GM19372 (cell line): Measurements from ENCODE around the gene FOSL2.
A peak's percentile ranks its signal among the peaks of the same experiment; 100 is the strongest.

Source experiments
- ATAC-seq: cut with Tn5 transposase; IDR thresholded peaks from one replicate; pipeline ENCODE4 v1.9.1; 2021; ENCODE audit warnings: mild to moderate bottlenecking, low read depth, moderate library complexity; ENCODE audit not compliant: unreplicated experiment

Gene FOSL2

DNA sequence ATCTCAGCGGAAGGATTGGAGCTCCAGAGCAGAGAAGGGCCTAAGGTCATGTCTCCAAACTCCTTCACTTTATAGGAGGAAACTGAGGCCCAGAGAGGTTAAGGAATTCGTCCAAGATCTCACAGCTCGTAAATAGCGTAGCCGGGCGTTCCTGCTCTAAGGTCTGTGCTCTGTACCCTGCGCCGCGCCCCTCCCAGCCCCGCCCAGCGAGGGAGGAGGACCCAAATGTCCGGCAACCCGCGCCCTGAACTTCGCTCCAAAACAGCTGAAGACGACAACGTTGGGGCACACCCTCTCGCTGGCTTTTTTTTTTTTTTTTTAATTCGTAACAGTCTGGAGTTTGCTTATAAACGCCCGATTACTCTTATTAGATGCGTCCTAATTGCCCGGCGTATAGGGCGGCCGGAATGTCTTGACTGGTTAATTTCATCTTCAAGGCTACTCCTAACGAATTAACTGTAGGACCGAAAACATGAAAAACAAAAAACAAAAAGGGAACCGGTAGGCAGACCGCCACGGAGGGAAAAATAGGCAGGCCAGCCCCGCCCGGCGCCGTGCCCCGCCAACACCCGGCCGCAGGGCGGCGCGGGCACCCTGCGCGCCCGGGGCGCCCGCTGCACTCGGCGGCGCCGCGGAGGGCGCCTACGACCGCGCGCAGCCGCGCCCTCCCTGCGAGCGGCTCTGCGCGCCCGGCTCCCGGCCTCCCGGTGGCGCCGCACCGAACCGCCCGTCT, 928 bp upstream of the FOSL2 start:
- peak; percentile 31 for ATAC-seq

GRCh38 chr2:28393114-28393836, 617 bp downstream of the FOSL2 start:
- ATAC-seq = no peak

GRCh38 chr2:28394331-28394877, 1.7 kb downstream of the FOSL2 start:
- no peak for ATAC-seq

DNA sequence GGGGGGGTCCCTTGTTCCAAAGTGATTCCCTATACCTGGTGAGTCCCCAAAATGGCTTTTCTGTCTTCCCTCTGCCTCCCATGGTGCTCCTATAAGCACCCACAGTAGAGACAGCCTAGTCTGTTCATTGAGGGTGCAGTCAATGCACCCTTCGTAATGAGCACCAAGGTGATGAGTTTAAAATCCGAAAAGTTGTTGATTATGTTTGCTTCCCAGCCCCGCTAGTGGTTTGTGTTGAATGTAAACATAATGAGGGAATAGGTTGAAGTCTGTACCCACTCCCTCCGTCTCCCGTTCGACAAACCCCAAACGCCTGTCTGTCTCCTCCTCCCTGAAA, 2.3 kb downstream of the FOSL2 start:
- no peak for ATAC-seq

DNA sequence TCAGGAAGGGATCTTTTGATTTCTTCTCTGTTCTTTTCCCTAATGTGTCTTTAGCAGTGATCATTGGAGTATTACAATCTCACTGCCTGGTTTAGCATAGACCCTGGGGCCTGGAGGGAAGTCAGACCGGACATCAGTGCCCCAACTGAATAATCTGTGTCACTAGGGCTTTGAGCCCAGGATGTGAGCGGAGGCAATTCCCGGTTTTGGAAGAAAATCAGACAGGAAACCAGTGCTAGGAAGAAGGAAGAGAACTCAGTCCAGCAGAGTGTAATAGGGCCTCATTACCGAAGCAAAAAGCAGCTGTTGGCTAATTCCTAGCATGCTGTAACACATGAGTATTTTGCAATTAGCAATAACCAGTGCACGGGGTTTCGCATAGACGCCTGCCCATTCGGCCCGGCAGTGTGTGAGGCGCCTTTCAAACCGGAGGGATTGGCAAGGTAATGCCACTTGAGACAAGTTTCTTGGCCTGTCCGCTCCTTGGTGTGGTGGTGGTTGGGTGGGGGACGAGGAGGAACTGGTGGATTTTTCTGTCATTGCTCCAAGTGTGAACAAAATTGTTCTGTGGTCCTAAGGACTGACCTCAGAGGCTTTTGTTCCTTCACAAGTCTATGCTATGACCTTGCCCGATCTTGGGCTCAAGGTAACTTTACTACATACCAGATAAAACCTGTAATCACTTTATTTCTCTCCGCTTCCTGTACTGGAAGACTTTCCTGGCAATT, 2.8 kb downstream of the FOSL2 start:
- ATAC-seq = no peak

DNA sequence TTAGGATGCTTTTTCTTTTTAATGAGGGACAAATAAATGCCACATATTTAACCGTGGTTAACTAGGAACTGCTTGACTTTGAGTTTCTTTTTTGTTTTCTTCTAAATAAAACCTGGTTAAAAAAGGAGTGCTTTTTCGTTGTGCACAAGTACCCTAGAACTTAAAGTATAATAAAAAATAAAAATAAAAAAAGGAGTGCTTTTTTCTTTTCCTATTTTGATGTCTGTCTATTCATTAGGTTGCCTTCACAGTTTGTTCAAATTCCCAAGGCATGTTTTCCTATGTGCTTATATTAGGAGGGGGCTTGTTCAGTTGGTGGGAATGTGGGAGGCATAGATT, 4.4 kb downstream of the FOSL2 start:
- ATAC-seq = no peak

DNA sequence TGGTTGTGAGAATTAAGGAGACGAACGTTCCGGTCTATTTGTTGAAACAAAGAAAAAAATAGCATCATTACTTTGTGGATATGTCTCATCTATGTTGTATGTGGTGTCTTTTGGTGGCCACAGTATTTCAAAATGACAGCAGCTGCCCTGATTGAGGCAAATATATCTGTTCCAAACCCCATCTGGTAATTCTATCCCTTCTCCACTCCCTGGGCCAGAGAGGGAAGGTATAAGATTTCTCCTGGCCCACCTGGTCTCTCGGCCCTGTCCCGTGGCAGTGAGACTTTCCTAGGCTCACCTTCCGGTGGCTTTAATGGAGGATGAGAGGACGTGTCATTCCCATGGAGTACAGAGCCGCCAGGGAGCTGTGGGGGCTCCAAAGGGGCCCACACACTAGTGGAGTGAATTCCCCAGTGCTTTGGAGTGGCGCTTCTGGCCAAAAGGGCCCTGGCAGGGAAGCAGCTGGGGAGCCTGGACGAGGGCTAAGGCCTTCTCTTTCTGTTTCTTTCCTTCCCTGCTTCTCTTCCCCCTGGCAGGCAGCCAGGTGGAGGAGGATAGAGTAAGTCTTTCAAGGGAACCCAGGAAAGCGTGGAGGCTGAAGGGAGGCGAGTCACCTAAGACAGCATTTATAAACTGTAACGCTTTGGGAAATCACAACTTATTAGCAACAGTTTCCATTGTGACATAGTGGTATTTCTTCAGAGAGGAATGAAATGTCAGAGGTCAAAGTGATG, 5.6 kb downstream of the FOSL2 start:
- ATAC-seq = no peak

DNA sequence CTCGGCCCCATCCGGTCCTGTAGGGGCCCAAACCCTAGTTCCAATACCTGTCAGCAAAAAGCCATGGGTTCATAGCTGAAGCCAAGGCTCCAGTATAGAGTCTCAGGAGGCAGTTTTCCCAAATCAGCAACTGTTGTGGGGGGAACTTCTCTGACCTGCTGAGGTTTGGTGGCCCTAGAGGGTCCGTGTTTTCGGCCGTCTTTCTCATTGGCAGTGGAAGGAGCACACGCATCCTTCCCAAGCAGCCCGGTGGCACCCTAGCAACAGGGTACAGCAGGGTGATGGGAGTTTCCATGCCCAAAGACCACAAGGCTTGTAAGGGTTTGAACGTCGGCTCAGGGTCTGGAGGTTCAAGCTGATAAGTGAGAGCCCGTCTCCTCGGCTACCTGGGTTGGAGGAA, 6.6 kb downstream of the FOSL2 start:
- no peak for ATAC-seq

DNA sequence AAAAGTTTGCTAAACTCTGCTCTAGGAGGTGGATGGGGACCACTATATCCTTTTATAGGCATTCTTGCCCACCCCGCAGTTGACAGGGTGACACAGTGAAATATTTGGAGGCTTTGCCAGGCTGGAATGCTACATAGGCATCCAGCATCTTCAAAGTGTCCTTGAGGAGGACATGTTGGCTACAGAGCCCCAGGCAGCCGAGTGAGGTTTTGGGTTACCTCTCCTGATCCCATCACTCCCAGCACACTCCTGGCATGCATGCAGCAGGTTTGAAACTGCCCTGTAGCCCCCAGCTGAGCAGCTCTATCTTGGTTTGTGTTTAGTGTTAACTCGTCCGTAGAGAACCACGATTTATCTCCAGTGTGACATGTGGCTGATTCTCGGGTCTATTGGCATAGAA, 7.3 kb downstream of the FOSL2 start:
- no peak for ATAC-seq

DNA sequence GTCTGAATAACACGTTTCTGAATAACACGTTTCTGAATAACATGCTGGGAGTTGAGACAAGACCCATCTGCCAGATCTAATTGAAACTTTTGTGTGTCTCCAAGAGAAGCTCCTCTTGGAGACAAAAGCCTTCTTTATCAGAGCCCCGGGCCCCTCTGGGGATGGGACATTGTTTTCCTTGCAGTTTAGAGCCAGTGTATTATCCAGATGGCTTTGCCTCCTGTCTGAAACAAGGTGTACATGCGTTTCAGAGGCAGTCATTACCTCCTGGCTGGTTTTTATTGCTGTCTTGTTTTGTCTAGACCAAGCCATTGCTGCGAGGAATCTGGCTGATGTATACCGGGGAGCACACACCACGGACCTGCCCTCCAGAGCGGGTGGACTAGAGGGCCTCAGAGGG, 7.8 kb downstream of the FOSL2 start:
- ATAC-seq = no peak

DNA sequence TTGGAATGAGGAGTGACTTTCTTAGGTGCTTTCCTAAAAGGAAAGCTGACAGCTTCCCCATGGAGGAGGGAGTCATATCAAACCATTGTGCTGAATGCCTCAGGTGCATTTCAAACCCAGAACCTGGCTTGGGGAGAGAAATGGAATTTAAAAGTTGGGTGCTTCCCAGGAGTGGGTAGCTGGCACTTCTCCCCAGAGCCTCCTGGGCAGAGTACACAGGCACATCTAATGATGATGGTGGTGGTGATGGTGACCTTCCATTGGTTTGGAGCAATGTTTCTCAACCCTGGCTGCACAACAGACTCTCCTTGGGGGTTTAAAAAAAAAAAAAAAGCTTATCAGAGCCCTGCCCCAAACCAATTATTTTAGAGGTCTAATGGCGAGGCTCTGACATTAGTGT, 8.3 kb downstream of the FOSL2 start:
- ATAC-seq = no peak

DNA sequence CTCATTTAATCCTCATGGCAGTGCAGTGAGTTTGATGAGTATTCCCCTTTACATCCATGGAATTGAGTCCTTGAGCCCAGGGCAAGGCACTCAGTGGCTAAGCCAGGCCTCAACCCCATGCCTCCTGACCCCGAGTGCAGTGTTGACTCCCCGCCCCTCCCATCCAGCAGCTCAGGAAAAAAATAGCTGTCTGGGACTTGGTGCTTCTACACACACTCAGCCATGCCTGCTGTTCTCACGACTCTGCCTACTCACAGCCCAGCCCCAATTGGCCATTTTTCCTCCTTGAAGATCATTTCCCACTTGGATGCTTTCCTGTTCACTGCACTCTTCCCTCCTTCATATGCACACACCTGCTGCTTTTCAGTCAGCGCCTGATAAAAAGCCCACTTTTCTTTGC, 8.8 kb downstream of the FOSL2 start:
- no peak for ATAC-seq

GRCh38 chr2:28401948-28402550, 9.4 kb downstream of the FOSL2 start:
- ATAC-seq = no peak

DNA sequence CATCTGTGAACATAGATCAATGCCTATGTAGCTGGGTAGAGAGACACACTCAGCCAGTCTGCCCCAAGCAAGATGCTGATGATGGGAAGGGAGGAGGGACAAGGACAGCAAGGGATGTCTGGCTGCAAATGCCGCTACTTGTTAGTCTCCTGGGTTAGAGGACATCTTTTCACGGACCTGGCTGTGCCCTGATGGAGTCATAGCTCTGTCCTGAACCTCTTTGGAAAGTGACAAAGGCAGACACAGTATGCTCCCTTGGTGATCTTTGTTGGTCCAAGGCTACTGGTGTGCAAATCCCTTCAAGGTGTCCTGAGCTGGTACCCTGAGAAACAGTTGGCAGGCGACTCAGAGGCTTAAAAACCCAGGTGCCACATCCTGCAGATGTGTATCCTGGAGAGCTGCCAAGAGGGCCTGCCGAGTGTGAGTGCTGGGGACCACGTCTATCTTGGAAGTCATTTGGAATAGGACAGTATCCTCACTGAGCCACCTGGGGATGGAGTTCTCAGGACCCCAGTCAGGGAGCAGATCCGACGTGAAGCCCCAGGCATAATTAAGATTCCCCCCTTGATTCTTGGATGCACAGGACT, 10.8 kb downstream of the FOSL2 start:
- ATAC-seq = no peak

- ATAC-seq = no peak
These were observed 11.4 kb downstream of the FOSL2 start for GRCh38 chr2:28404086-28404485.

DNA sequence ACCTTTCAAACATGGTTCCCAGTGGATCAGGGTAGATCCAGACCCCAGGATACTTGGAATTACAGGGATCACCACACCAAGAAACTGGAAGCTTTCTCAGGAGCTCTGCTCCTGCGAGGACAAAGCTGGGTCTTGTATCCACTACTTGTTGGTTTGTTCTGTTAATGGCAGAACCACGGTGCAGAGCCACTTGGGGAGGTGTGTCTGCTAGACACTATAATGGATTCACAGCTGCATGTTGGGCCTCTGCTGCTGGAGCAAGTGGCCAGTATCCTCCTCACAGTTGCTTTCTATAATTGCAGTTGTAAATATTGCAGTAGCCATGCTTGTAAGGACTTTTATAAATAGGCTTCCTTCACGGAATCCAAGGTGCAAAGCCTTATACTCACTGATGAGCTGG, 12.9 kb downstream of the FOSL2 start:
- ATAC-seq = no peak

DNA sequence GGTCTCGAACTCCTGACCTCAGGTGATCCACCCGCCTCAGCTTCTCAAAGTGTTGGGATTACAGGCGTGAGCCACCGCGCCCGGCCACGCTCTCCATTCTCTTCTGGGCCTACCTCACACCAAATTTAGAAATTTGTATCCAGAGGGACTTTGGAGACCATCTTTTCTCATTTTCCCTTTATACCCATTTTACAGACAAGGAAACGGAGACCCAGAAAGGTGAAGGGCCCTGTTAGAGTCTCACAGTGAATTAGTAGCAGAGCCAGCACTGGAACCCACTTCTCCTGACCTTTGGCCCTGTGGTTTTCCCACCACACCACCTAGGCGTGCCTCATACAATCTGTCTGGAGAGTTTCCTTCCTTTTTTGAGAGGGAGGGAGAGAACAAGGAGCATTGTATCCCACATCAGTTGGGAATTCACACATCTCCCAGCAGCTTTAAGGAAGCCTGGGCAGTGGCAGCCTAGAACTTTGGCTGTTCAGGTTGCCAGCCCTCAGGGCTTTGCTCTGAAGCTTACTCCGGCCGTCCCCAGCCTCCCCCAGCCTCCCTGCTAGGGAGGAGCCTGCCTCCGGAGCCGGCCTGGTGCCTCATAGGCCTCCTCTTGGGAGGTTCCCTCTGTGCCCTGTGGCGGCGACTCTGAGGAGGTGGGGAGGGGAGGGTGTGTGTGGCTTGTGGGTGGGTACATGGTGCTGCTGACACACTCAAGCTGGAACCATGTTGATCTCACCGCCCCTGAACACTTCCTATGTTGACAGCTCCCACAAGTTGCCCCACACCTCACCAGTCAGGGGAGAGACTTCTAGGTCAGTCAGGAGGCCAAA, 13.8 kb downstream of the FOSL2 start:
- no peak for ATAC-seq

GRCh38 chr2:28407131-28407975, 14.7 kb downstream of the FOSL2 start:
- ATAC-seq = no peak
